Measurements from ENCODE around the gene KRT76.
"Not testable (repeated sequence)": the region's sequence is repeated elsewhere in the genome, so short reads cannot be mapped to it uniquely, and the experiment has no call there.

KRT76 gene

GRCh38 chr12:52796429-52796794, 19.3 kb upstream of the KRT76 start:
- no peak for DNase-seq

GRCh38 chr12:52795694-52796428, 18.7 kb upstream of the KRT76 start, which contains the start of gene KRT3:
Gene KRT3 (minus strand): TSS chr12:52796117. CDS start chr12:52796042, 75 bp downstream.
- DNase-seq, result no peak

GRCh38 chr12:52795332-52795674, 18.2 kb upstream of the KRT76 start:
- DNase-seq, result not testable (repeated sequence)

- no peak for DNase-seq
Measured at GRCh38 chr12:52794479-52795331, 17.6 kb upstream of the KRT76 start.

- DNase-seq, result no peak
Measured at GRCh38 chr12:52792185-52793029, 15.3 kb upstream of the KRT76 start.

GRCh38 chr12:52791271-52792184, 14.4 kb upstream of the KRT76 start:
- DNase-seq, result no peak

- DNase-seq, result no peak
Measured at GRCh38 chr12:52790427-52791270, 13.5 kb upstream of the KRT76 start.

GRCh38 chr12:52789637-52790426, 12.7 kb upstream of the KRT76 start:
- DNase-seq, result no peak

GRCh38 chr12:52788876-52789636, 11.9 kb upstream of the KRT76 start:
- DNase-seq, result no peak

GRCh38 chr12:52788192-52788875, 11.2 kb upstream of the KRT76 start:
- DNase-seq, result no peak

GRCh38 chr12:52787324-52788191, 10.4 kb upstream of the KRT76 start:
- no peak for DNase-seq

- no peak for DNase-seq
Measured at GRCh38 chr12:52784909-52785308, 7.8 kb upstream of the KRT76 start.

- DNase-seq, result no peak
Measured at GRCh38 chr12:52783563-52784316, 6.6 kb upstream of the KRT76 start.

- no peak for DNase-seq
Measured at GRCh38 chr12:52782502-52782901, 5.4 kb upstream of the KRT76 start.

GRCh38 chr12:52781399-52782082, 4.4 kb upstream of the KRT76 start:
- no peak for DNase-seq

GRCh38 chr12:52779914-52780313, 2.8 kb upstream of the KRT76 start:
- no peak for DNase-seq

- no peak for DNase-seq
Measured at GRCh38 chr12:52778833-52779232, 1.7 kb upstream of the KRT76 start.
